K562 (cell line): ENCODE results near the gene TMEM151A. TPM values are rescaled to one million over a fixed set of nuclear protein-coding genes. Genes with fewer than 3 reads are reported as not detected.

Experiments used
- ATAC-seq: fragments of 200-7000 bp; cut with Tn5 transposase; 3 replicates; pipeline ENCODE4 v1.9.1; 2020; ENCODE audit warnings: moderate library complexity
- BruUV-seq: library from RNA; stranded (reverse); fragments of 400-500 nt; replicated peaks from 2 replicates; lab custom pipeline; 2021; lab: Mats Ljungman, UMichigan
- CTCF ChIA-PET: fragments of 300-600 bp; formaldehyde crosslinking; extraction: SDS; loops from one replicate; lab custom pipeline; 2021; ENCODE audit warnings: low intra/inter-chr PET ratio; lab: Yijun Ruan, JAX
- POLR2A ChIA-PET: fragments of 300-600, 350-650 bp; sonication (Branson Sonifier 250); formaldehyde crosslinking; extraction: SDS; loops from one replicate; lab custom pipeline; 2021; ENCODE audit warnings: antibody characterized with exemption, inconsistent platforms; lab: Yijun Ruan, JAX
- DNase-seq, 4 experiments: peaks; one replicate each; pipeline versions ENCODE4 v3.0.0 to v3.0.0-alpha.2; 2011 to 2018; ENCODE audit warnings: low spot score in 3 of 4, mixed read lengths in 3 of 4; ENCODE audit errors: extremely low read depth in 1 of 4
- FAIRE-seq: peaks from 2 replicates; lab custom pipeline; 2011; peaks lifted over from hg19 to GRCh38; lab: Jason Lieb, UNC
- H2AFZ ChIP-seq: 2 replicates; pipeline ENCODE4 v1.6.0; 2011; ENCODE audit warnings: low read depth, low read length, control low read depth, inconsistent platforms
- H3K27ac ChIP-seq: fragments of 200-600 bp; 3 replicates; pipeline ENCODE4 v1.8.0; 2011; ENCODE audit warnings: low read depth, mild to moderate bottlenecking, control low read depth, inconsistent platforms, low read length, moderate library complexity, mixed read lengths; ENCODE audit errors: extremely low read depth
- H3K27me3 ChIP-seq, 2 experiments: fragments of 300-600 bp in 1 of 2; 2 replicates in 1 of 2; 3 replicates in 1 of 2; pipeline versions ENCODE4 v1.6.0 to v1.8.0; 2011; ENCODE audit warnings: inconsistent platforms in 2 of 2, low read length in 2 of 2, mild to moderate bottlenecking in 1 of 2, mixed read lengths in 1 of 2, moderate library complexity in 1 of 2; ENCODE audit not compliant: control insufficient read depth in 2 of 2, insufficient read depth in 2 of 2
- H3K36me3 ChIP-seq: fragments of 300-600 bp; 3 replicates; pipeline ENCODE4 v1.8.0; 2011; ENCODE audit warnings: mild to moderate bottlenecking, low read length, inconsistent platforms; ENCODE audit not compliant: control insufficient read depth, insufficient read depth
- H3K4me1 ChIP-seq, 2 experiments: fragments of 200-600 bp in 1 of 2; replicated peaks in 1 of 2; 2 replicates in 1 of 2; 3 replicates in 1 of 2; pipeline versions ENCODE4 v1.5.1 to v1.8.0; 2011; ENCODE audit warnings: inconsistent platforms in 2 of 2, low read length in 2 of 2, mild to moderate bottlenecking in 1 of 2, mixed read lengths in 1 of 2, moderate library complexity in 1 of 2; ENCODE audit not compliant: control insufficient read depth in 2 of 2, insufficient read depth in 2 of 2
- H3K4me2 ChIP-seq: 2 replicates; pipeline ENCODE4 v1.6.1; 2011; ENCODE audit warnings: low read length, control low read depth, inconsistent platforms, mixed read lengths; ENCODE audit not compliant: insufficient read depth
- H3K4me3 ChIP-seq: fragments of 200-600 bp; sonication (generic), shearing (Covaris generic); 2 replicates; pipeline ENCODE4 v1.5.1; 2016; ENCODE audit warnings: control low read depth, inconsistent platforms
- H3K79me2 ChIP-seq: fragments of 200-600 bp; 3 replicates; pipeline ENCODE4 v1.8.0; 2011; ENCODE audit warnings: low read length, inconsistent platforms; ENCODE audit not compliant: control insufficient read depth, insufficient read depth
- H3K9ac ChIP-seq, 2 experiments: 2 replicates each; pipeline versions ENCODE4 v1.6.0 to v1.6.1; 2011; ENCODE audit warnings: low read depth in 2 of 2, low read length in 2 of 2, control low read depth in 1 of 2, inconsistent platforms in 1 of 2, mild to moderate bottlenecking in 1 of 2, mixed read lengths in 1 of 2; ENCODE audit not compliant: insufficient read depth in 1 of 2
- H3K9me1 ChIP-seq: one replicate; pipeline ENCODE4 v1.6.0; 2011; ENCODE audit warnings: inconsistent platforms, mild to moderate bottlenecking, low read length, moderate library complexity; ENCODE audit not compliant: control insufficient read depth, insufficient read depth
- H3K9me3 ChIP-seq: replicated peaks from 2 replicates; pipeline ENCODE4 v1.5.1; 2011; ENCODE audit warnings: low read depth, low read length, inconsistent platforms; ENCODE audit not compliant: control insufficient read depth, insufficient read depth
- H4K20me1 ChIP-seq: replicated peaks from 2 replicates; pipeline ENCODE4 v1.6.1; 2011; ENCODE audit warnings: low read length, inconsistent platforms, mixed read lengths; ENCODE audit not compliant: control insufficient read depth, insufficient read depth
- ARHGAP35 ChIP-seq: fragments of 450-650 bp; IDR thresholded peaks from 2 replicates; pipeline ENCODE4 v1.6.1; 2018; ENCODE audit not compliant: partially characterized antibody
- CC2D1A ChIP-seq: fragments of 450-650 bp; IDR thresholded peaks from 2 replicates; pipeline ENCODE4 v1.6.1; 2017; ENCODE audit warnings: mild to moderate bottlenecking
- CTCFL ChIP-seq: IDR thresholded peaks from 2 replicates; pipeline ENCODE4 v1.6.1; 2011; ENCODE audit warnings: borderline replicate concordance, low read depth, mild to moderate bottlenecking, moderate library complexity, low read length; ENCODE audit not compliant: insufficient read depth, poor library complexity, severe bottlenecking
- DIDO1 ChIP-seq: fragments of 450-650 bp; IDR thresholded peaks from 2 replicates; pipeline ENCODE4 v1.6.1; 2016; ENCODE audit warnings: low read depth, missing biosample characterization, missing genetic modification characterization
- GABPB1 ChIP-seq: sonication (generic); formaldehyde crosslinking; IDR thresholded peaks from 2 replicates; pipeline ENCODE4 v1.8.0; 2022; ENCODE audit warnings: mild to moderate bottlenecking, missing genetic modification reagents
- MTA3 ChIP-seq: fragments of 450-650 bp; formaldehyde crosslinking; IDR thresholded peaks from 2 replicates; pipeline ENCODE4 v1.6.1; 2017; ENCODE audit warnings: mild to moderate bottlenecking, borderline replicate concordance
- NFRKB ChIP-seq: fragments of 450-650 bp; IDR thresholded peaks from 2 replicates; pipeline ENCODE4 v1.6.1; 2016; ENCODE audit warnings: low read depth
- PHF20 ChIP-seq: fragments of 450-650 bp; IDR thresholded peaks from 2 replicates; pipeline ENCODE4 v1.6.1; 2018; ENCODE audit not compliant: partially characterized antibody
- POLR2G ChIP-seq: fragments of 200-400 bp; formaldehyde crosslinking; IDR thresholded peaks from 2 replicates; pipeline ENCODE4 v1.6.1; 2017; ENCODE audit warnings: low read depth, mild to moderate bottlenecking, antibody characterized with exemption, low read length, moderate library complexity
- SUPT5H ChIP-seq: fragments of 450-650 bp; IDR thresholded peaks from 2 replicates; pipeline ENCODE4 v1.6.1; 2016
- ZBTB1 ChIP-seq: sonication (generic); formaldehyde crosslinking; IDR thresholded peaks from 2 replicates; pipeline ENCODE4 v1.8.1; 2023; ENCODE audit warnings: missing genetic modification reagents, low read depth, mild to moderate bottlenecking, borderline replicate concordance
- ZFP30 ChIP-seq: fragments of 250-450 bp; sonication (Bioruptor Pico); IDR thresholded peaks from 2 replicates; pipeline ENCODE4 v1.8.0; 2022; ENCODE audit warnings: moderate library complexity, mild to moderate bottlenecking, inconsistent platforms, borderline replicate concordance
- ZNF431 ChIP-seq: sonication (generic); formaldehyde crosslinking; IDR thresholded peaks from 2 replicates; pipeline ENCODE4 v1.8.0; 2022; ENCODE audit warnings: mild to moderate bottlenecking, missing genetic modification reagents
- WGBS: fragments of 100-300 bp; shearing (Covaris generic); methylation state at CpG from one replicate; pipeline ENCODE4 v1.1.6; 2016; ENCODE audit warnings: low coverage, mixed read lengths; ENCODE audit not compliant: insufficient coverage; ENCODE audit errors: missing lambda C conversion rate; 5-methylcytosine and 5-hydroxymethylcytosine counted together
- in situ Hi-C: fragments of 300-500 bp; cut with MboI; formaldehyde crosslinking; loops from 4 replicates; pipeline ENCODE4 v1.15.0; 2018; ENCODE audit warnings: inconsistent platforms, mixed read lengths
- intact Hi-C: fragments of 100-400 bp; cut with micrococcal nuclease; formaldehyde crosslinking; loops from 2 replicates; pipeline ENCODE4 v1.14.2; 2022
- polyA plus RNA-seq, 8 experiments: library from polyadenylated mRNA; depleted of rRNA in 4 of 8; stranded (reverse) in 5 of 8; unstranded in 3 of 8; fragments of >200 nt; fragmentation: Nextera tagmentation in 2 of 8; fragmentation: Illumina TruSeq in 1 of 8; extraction: Ambion mirVana in 2 of 8; extraction: Trizol in 1 of 8; gene quantifications; 2 replicates each; pipeline versions ENCODE4 v1.2.1 to v1.2.3, GENCODE V29; 2011 to 2014; ENCODE audit warnings: inconsistent platforms in 1 of 8, missing spikeins in 1 of 8
- total RNA-seq, 7 experiments: library from RNA; depleted of rRNA in 6 of 7; stranded (reverse); fragments of >200 nt in 6 of 7; fragmentation: Illumina TruSeq in 2 of 7; extraction: Trizol in 2 of 7; gene quantifications; 2 replicates each; pipeline versions ENCODE4 v1.2.1 to v1.2.3, GENCODE V29; 2011 to 2021; ENCODE audit warnings: low replicate concordance in 1 of 7
- TF ChIP-seq, protein P1 (sequence below), 2 experiments: fragments of 450-650 bp in 1 of 2; IDR thresholded peaks; 2 replicates each; pipeline ENCODE4 v1.6.1; 2011 to 2017; ENCODE audit warnings: low read depth in 2 of 2, antibody characterized with exemption in 1 of 2, borderline replicate concordance in 1 of 2, low read length in 1 of 2, mild to moderate bottlenecking in 1 of 2, mixed read lengths in 1 of 2; ENCODE audit not compliant: control insufficient read depth in 1 of 2

The TMEM151A gene
- total and polyA plus RNA-seq, 9 of the 15 experiments (the other 6 are each of a cell fraction or from before 2014, with no cell fraction given): not detected

DNA sequence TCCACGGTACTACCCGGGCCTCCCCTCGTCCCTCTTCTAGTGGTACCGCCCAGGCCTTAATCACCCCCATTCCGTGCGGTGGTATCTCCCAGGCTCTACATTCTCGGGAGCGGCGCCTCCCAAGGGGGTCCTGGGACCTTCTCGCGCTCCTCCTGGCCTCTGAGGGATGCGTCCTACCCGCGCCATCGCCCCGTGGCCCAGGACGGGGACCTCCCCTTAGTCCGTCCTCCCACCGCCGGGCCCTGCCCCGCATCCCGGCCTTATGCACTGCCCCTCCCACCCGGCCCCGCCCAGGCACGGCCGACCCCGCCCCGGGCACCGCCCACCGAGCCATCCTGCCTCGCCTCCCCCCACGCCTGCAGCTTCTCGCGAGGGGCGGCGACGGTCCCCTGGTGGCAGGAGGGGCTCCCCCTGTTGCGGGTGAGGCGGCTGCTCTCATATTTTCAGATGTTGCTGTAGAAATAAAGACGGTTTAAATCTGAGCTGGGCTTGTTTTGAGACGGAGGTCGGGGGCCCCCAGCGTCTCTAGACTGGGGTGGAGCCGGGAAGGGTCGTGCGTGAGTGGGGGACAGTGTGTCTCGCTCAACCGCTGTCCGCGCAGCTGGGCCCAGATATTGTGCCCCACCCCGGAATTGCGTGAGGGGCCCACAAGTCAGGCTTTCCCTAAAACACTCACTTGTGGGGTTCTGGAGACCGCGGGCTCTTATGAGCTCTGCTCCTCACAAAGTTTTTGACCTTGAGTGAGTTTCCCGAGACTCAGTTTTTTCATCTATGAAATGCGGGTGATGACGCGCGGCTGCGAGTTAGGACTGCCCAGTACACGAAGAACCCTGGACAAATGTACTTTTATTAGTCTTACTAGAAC is 24.1 kb upstream of the TMEM151A start:
- ATAC-seq (peak; percentile 85), DNase-seq (peak; percentile 91 to 95 (median 92)), FAIRE-seq (peak; percentile 82)
- Histone ChIP-seq H3K4me2 (peak overlapping the region; percentile 98), H3K9ac (peak overlapping the region; percentile 92 to 99), H3K79me2 (peaks cover 29% of the 10 kb centered on the region), H3K4me1 (peaks cover 5 to 47% of the 10 kb centered on the region in 2 experiments; a peak in 4 of 5 replicates), H4K20me1 (peaks cover 10% of the 10 kb centered on the region; the same call in 1 of the 2 replicates), H3K9me3 (no peaks in the 10 kb centered on the region), H3K36me3 (peaks cover 65% of the 10 kb centered on the region), H3K27ac (peak overlapping the region; percentile 95), H3K27me3 (no peaks in the 10 kb centered on the region), H2AFZ (peak overlapping the region; percentile 96), H3K9me1 (no peaks in the 10 kb centered on the region), H3K4me3 (peak overlapping the region; percentile 100)
- in situ Hi-C loops (no loop called here), intact Hi-C loops (no loop called here)
- BruUV-seq: no TSS peak
- POLR2A ChIA-PET: interaction anchor here (0.6 to 2.8 kb wide), 5 partner anchors 10 to 48 kb away, joined by 3 to 17 read pairs (median 4); partner anchors contain the start of gene YIF1A
- WGBS: under 1% methylated on average over 40 of the region's 61 CpGs
- CTCF ChIA-PET: no interaction called here
- TF ChIP-seq CC2D1A (no peak), NFRKB (0 out of 2 replicates have a peak, but pooled peaks have one; percentile 44), CTCFL (peak; percentile 47), DIDO1 (tag) (0 out of 2 replicates have a peak, but pooled peaks have one; percentile 43), ARHGAP35 (no peak), ZFP30 (CRISPR knock-in tag) (no peak), ZNF431 (CRISPR knock-in tag) (0 out of 2 replicates have a peak, but pooled peaks have one; percentile 27), ZBTB1 (CRISPR knock-in tag) (no peak; the same call in 1 of the 2 replicates), MTA3 (peak; percentile 62; the same call in 1 of the 2 replicates), PHF20 (peak; percentile 30), SUPT5H (peak; percentile 84), POLR2G (peak; percentile 76), GABPB1 (CRISPR knock-in tag) (peak; percentile 29; the same call in 1 of the 2 replicates)
- TF ChIP-seq, protein P1, sequence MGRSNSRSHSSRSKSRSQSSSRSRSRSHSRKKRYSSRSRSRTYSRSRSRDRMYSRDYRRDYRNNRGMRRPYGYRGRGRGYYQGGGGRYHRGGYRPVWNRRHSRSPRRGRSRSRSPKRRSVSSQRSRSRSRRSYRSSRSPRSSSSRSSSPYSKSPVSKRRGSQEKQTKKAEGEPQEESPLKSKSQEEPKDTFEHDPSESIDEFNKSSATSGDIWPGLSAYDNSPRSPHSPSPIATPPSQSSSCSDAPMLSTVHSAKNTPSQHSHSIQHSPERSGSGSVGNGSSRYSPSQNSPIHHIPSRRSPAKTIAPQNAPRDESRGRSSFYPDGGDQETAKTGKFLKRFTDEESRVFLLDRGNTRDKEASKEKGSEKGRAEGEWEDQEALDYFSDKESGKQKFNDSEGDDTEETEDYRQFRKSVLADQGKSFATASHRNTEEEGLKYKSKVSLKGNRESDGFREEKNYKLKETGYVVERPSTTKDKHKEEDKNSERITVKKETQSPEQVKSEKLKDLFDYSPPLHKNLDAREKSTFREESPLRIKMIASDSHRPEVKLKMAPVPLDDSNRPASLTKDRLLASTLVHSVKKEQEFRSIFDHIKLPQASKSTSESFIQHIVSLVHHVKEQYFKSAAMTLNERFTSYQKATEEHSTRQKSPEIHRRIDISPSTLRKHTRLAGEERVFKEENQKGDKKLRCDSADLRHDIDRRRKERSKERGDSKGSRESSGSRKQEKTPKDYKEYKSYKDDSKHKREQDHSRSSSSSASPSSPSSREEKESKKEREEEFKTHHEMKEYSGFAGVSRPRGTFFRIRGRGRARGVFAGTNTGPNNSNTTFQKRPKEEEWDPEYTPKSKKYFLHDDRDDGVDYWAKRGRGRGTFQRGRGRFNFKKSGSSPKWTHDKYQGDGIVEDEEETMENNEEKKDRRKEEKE (IDR thresholded peaks at IDR 0.05; ENCODE audit: borderline replicate concordance in 1 of 2, control insufficient read depth in 1 of 2, low read depth in 2 of 2, low read length in 1 of 2): peak in 1 of 2 experiments; percentile 87; a peak in 2 of 4 replicates
